SK-N-SH (cell line): ENCODE measurements around the gene OSBPL8. TPM values are rescaled to one million over a fixed set of nuclear protein-coding genes. Genes with fewer than 3 reads are reported as not detected.

Experiments
- CTCF ChIA-PET: fragments of 300-600, 350-600 bp; formaldehyde crosslinking; extraction: SDS; loops from one replicate; lab custom pipeline; 2021; lab: Yijun Ruan, JAX
- POLR2A ChIA-PET: fragments of 350-600 bp; sonication (Branson Sonifier 250); formaldehyde crosslinking; extraction: SDS; loops from one replicate; lab custom pipeline; 2020; ENCODE audit warnings: antibody characterized with exemption, inconsistent platforms; lab: Yijun Ruan, JAX
- DNase-seq: peaks from one replicate; pipeline ENCODE4 v3.0.0; 2012
- H2AFZ ChIP-seq: fragments of 200-600 bp; sonication (generic); 2 replicates; pipeline ENCODE4 v1.8.1; 2016; ENCODE audit warnings: antibody characterized with exemption, mild to moderate bottlenecking, low read depth
- H3F3A ChIP-seq: fragments of 200-600 bp; sonication (generic); replicated peaks from 2 replicates; pipeline ENCODE3; 2016; ENCODE audit warnings: antibody characterized with exemption, mild to moderate bottlenecking; ENCODE audit not compliant: insufficient read depth
- H3K27ac ChIP-seq, 2 experiments: fragments of 200-500 bp in 1 of 2; fragments of 200-600 bp in 1 of 2; sonication (Bioruptor generic) in 1 of 2; sonication (generic), shearing (Covaris generic) in 1 of 2; 2 replicates each; pipeline versions ENCODE4 v1.5.1 to v1.6.1; 2014 to 2016; ENCODE audit warnings: low read depth in 2 of 2, inconsistent platforms in 1 of 2, low read length in 1 of 2, mild to moderate bottlenecking in 1 of 2, mixed read lengths in 1 of 2
- H3K27me3 ChIP-seq: fragments of 200-600 bp; sonication (generic), shearing (Covaris generic); 2 replicates; pipeline ENCODE4 v1.6.1; 2016; ENCODE audit warnings: mixed run types; ENCODE audit not compliant: insufficient read depth
- H3K36me3 ChIP-seq, 2 experiments: fragments of 200-500 bp in 1 of 2; fragments of 200-600 bp in 1 of 2; sonication (Bioruptor generic) in 1 of 2; sonication (generic) in 1 of 2; replicated peaks in 1 of 2; 2 replicates each; pipeline versions ENCODE3 to v1.5.1; 2014 to 2016; ENCODE audit warnings: low read length in 1 of 2, mild to moderate bottlenecking in 1 of 2; ENCODE audit not compliant: insufficient read depth in 2 of 2, control insufficient read depth in 1 of 2
- H3K4me1 ChIP-seq, 2 experiments: fragments of 200-500 bp in 1 of 2; fragments of 200-600 bp in 1 of 2; sonication (Bioruptor generic) in 1 of 2; sonication (generic), shearing (Covaris generic) in 1 of 2; 2 replicates each; pipeline versions ENCODE4 v1.5.1 to v1.6.1; 2014 to 2016; ENCODE audit warnings: low read depth in 1 of 2, low read length in 1 of 2, mixed run types in 1 of 2; ENCODE audit not compliant: insufficient read depth in 2 of 2, control insufficient read depth in 1 of 2
- H3K4me2 ChIP-seq: fragments of 200-600 bp; sonication (generic), shearing (Covaris generic); 2 replicates; pipeline ENCODE4 v1.6.1; 2017; ENCODE audit warnings: mixed run types
- H3K4me3 ChIP-seq, 2 experiments: fragments of 200-500 bp in 1 of 2; fragments of 200-600 bp in 1 of 2; sonication (Bioruptor generic) in 1 of 2; sonication (generic), shearing (Covaris generic) in 1 of 2; 2 replicates each; pipeline versions ENCODE4 v1.5.1 to v1.8.1; 2014 to 2016; ENCODE audit warnings: low read depth in 2 of 2, inconsistent platforms in 1 of 2, low read length in 1 of 2, mild to moderate bottlenecking in 1 of 2, mixed read lengths in 1 of 2, moderate library complexity in 1 of 2
- H3K79me2 ChIP-seq: fragments of 200-600 bp; sonication (generic); 2 replicates; pipeline ENCODE4 v1.8.1; 2017; ENCODE audit warnings: mild to moderate bottlenecking; ENCODE audit not compliant: insufficient read depth
- H3K9ac ChIP-seq: fragments of 200-600 bp; sonication (generic); 2 replicates; pipeline ENCODE4 v1.6.1; 2017; ENCODE audit warnings: mixed run types
- H3K9me2 ChIP-seq: fragments of 200-600 bp; sonication (generic); 2 replicates; pipeline ENCODE4 v1.6.1; 2017; ENCODE audit warnings: mixed run types
- H3K9me3 ChIP-seq: fragments of 200-600 bp; sonication (generic); 2 replicates; pipeline ENCODE4 v1.6.1; 2017; ENCODE audit warnings: mixed run types, mild to moderate bottlenecking, moderate library complexity
- H4K20me1 ChIP-seq: fragments of 200-600 bp; sonication (generic); 2 replicates; pipeline ENCODE4 v1.6.1; 2017; ENCODE audit warnings: mild to moderate bottlenecking, mixed run types; ENCODE audit not compliant: insufficient read depth
- EP300 ChIP-seq, 2 experiments: IDR thresholded peaks; 2 replicates each; pipeline versions ENCODE4 v1.4.0 to v1.6.1; 2012; ENCODE audit warnings: borderline replicate concordance in 1 of 2, low read depth in 1 of 2, low read length in 1 of 2
- EZH2phosphoT487 ChIP-seq: fragments of 200-600 bp; sonication (generic); IDR thresholded peaks from 2 replicates; pipeline ENCODE4 v1.6.1; 2017; ENCODE audit warnings: low read depth, mixed run types, mild to moderate bottlenecking, antibody characterized with exemption, moderate library complexity, borderline replicate concordance
- FOSL2 ChIP-seq: IDR thresholded peaks from 2 replicates; pipeline ENCODE4 v1.4.0; 2012; ENCODE audit warnings: low read depth, mild to moderate bottlenecking, moderate library complexity, borderline replicate concordance
- FOXJ3 ChIP-seq: sonication (generic); formaldehyde crosslinking; IDR thresholded peaks from 2 replicates; pipeline ENCODE4 v1.5.1; 2020; ENCODE audit warnings: mild to moderate bottlenecking, missing genetic modification reagents
- FOXM1 ChIP-seq: IDR thresholded peaks from 2 replicates; pipeline ENCODE4 v1.4.0; 2012; ENCODE audit warnings: low read depth, mild to moderate bottlenecking
- GATA2 ChIP-seq: sonication (generic); formaldehyde crosslinking; IDR thresholded peaks from 2 replicates; pipeline ENCODE4 v1.5.0; 2020; ENCODE audit warnings: mild to moderate bottlenecking, missing genetic modification reagents
- NFIC ChIP-seq: IDR thresholded peaks from 2 replicates; pipeline ENCODE4 v1.4.0; 2012; ENCODE audit warnings: borderline replicate concordance
- NRF1 ChIP-seq: IDR thresholded peaks from 2 replicates; pipeline ENCODE4 v1.6.1; 2012; ENCODE audit warnings: low read depth, mild to moderate bottlenecking, low read length
- POLR2AphosphoS5 ChIP-seq: IDR thresholded peaks from 2 replicates; pipeline ENCODE4 v1.6.1; 2012; ENCODE audit warnings: low read depth, low read length
- RAD21 ChIP-seq: IDR thresholded peaks from 2 replicates; pipeline ENCODE4 v1.6.1; 2012; ENCODE audit warnings: mild to moderate bottlenecking, low read length
- RFX5 ChIP-seq: IDR thresholded peaks from 2 replicates; pipeline ENCODE4 v1.6.1; 2012; ENCODE audit warnings: mild to moderate bottlenecking, improper control_type of control experiment, low read length
- SMC3 ChIP-seq: IDR thresholded peaks from 2 replicates; pipeline ENCODE4 v1.6.1; 2012; ENCODE audit warnings: low read depth, low read length, improper control_type of control experiment
- TCF12 ChIP-seq: IDR thresholded peaks from 2 replicates; pipeline ENCODE4 v1.4.0; 2012
- TEAD4 ChIP-seq: IDR thresholded peaks from 2 replicates; pipeline ENCODE4 v1.4.0; 2012; ENCODE audit warnings: mild to moderate bottlenecking, borderline replicate concordance; ENCODE audit not compliant: insufficient read depth
- WGBS: methylation state at CpG from one replicate; pipeline ENCODE4 v1.1.6; 2017; ENCODE audit warnings: low lambda C conversion rate; 5-methylcytosine and 5-hydroxymethylcytosine counted together
- polyA plus RNA-seq, 3 experiments: library from polyadenylated mRNA; depleted of rRNA; stranded (reverse); fragments of >200 nt; gene quantifications; 2 replicates each; pipeline ENCODE4 v1.2.3, GENCODE V29; 2012
- TF ChIP-seq, protein P1 (sequence below): fragments of 200-600 bp; sonication (generic); IDR thresholded peaks from 2 replicates; pipeline ENCODE4 v1.6.1; 2017; ENCODE audit warnings: antibody characterized with exemption, mild to moderate bottlenecking, moderate library complexity
- TF ChIP-seq, protein P2 (sequence below): fragments of 150-350 bp; IDR thresholded peaks from 2 replicates; pipeline ENCODE4 v1.6.1; 2017; ENCODE audit warnings: antibody characterized with exemption, low read length, low read depth, borderline replicate concordance
- TF ChIP-seq, protein P3 (sequence below): IDR thresholded peaks from 2 replicates; pipeline ENCODE4 v1.4.0; 2012; ENCODE audit warnings: low read depth, borderline replicate concordance

The OSBPL8 gene
- polyA plus RNA-seq, 1 of the 3 experiments (the other 2 are of a cell fraction): 10.6 TPM

DNA sequence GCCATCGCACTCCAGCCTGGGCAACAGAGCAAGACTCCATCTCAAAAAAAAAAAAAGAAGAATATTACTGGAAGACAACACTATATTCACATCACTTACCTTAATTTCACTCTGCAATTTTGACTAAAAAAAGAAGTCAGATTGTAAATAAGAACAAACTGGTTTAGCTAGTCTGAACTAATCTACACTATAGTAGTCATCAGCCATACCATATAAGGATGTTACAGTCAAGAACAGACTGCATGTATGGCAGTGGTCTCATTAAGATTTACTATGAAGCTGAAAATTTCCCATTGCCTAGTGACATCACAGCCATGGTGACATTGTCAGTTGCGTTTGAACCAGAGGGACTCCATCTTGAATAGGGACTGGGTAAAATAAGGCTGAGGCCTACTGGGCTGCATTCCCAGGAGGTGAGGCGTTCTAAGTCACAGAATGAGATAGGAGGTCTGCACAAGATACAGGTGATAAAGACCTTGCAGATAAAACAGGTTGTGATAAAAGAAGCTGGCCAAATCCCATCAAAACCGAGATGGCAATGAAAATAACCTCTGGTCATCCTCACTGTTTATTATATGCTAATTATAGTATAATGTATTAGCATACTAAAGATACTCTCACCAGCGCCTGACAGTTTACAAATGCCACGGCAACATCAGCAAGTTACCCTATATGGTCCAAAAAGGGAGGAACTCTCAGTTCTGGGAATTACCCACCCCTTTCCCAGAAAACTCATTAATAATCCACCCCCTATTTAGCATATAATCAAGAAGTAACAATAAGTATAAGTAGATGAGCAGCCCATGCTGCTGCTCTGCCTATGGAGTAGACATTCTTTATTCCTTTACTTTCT lies 51.2 kb downstream of the OSBPL8 start:
- H3K79me2 ChIP-seq: peaks cover 36% of the 10 kb centered on the region
- no peak overlapping the region for H3K9ac ChIP-seq
- no peaks in the 10 kb centered on the region for H3K9me3 ChIP-seq
- DNase-seq: no peak
- H3K4me3 ChIP-seq: no peak overlapping the region
- 93% methylated on average over 6 of the region's 6 CpGs for WGBS
- H3K36me3 ChIP-seq: peaks cover 0 to 7% of the 10 kb centered on the region in 2 experiments
- ChIA-PET CTCF (no interaction called here), POLR2A (no interaction called here)
- no peak overlapping the region for H2AFZ ChIP-seq
- no peak overlapping the region for H3K4me2 ChIP-seq
- no peaks in the 10 kb centered on the region for H4K20me1 ChIP-seq
- no peak overlapping the region for H3K27ac ChIP-seq
- H3K4me1 ChIP-seq: no peaks in the 10 kb centered on the region
- TF ChIP-seq POLR2AphosphoS5 (no peak), FOSL2 (no peak), NFIC (no peak)
- no peaks in the 10 kb centered on the region for H3K9me2 ChIP-seq
- no peaks in the 10 kb centered on the region for H3F3A ChIP-seq
- H3K27me3 ChIP-seq: no peaks in the 10 kb centered on the region

- Histone ChIP-seq H3F3A (no peaks in the 10 kb centered on the region), H2AFZ (no peak overlapping the region), H3K27me3 (no peaks in the 10 kb centered on the region), H3K9ac (no peak overlapping the region), H4K20me1 (no peaks in the 10 kb centered on the region), H3K4me1 (no peaks in the 10 kb centered on the region), H3K4me2 (no peak overlapping the region), H3K9me2 (no peaks in the 10 kb centered on the region), H3K27ac (no peak overlapping the region), H3K79me2 (peaks cover 32% of the 10 kb centered on the region; the same call in 1 of the 2 replicates), H3K36me3 (peaks cover 0 to 7% of the 10 kb centered on the region in 2 experiments), H3K4me3 (no peak overlapping the region), H3K9me3 (no peaks in the 10 kb centered on the region)
- TF ChIP-seq NFIC (no peak), TCF12 (no peak), EZH2phosphoT487 (no peak), FOXM1 (no peak), FOSL2 (no peak), NRF1 (no peak), RAD21 (no peak), TEAD4 (no peak), FOXJ3 (CRISPR knock-in tag) (no peak), EP300 (IDR thresholded peaks at IDR 0.05; ENCODE audit: borderline replicate concordance in 1 of 2, low read depth in 1 of 2, low read length in 1 of 2) (no peak), GATA2 (CRISPR knock-in tag) (no peak), SMC3 (no peak), RFX5 (no peak)
- TF ChIP-seq, protein P1, sequence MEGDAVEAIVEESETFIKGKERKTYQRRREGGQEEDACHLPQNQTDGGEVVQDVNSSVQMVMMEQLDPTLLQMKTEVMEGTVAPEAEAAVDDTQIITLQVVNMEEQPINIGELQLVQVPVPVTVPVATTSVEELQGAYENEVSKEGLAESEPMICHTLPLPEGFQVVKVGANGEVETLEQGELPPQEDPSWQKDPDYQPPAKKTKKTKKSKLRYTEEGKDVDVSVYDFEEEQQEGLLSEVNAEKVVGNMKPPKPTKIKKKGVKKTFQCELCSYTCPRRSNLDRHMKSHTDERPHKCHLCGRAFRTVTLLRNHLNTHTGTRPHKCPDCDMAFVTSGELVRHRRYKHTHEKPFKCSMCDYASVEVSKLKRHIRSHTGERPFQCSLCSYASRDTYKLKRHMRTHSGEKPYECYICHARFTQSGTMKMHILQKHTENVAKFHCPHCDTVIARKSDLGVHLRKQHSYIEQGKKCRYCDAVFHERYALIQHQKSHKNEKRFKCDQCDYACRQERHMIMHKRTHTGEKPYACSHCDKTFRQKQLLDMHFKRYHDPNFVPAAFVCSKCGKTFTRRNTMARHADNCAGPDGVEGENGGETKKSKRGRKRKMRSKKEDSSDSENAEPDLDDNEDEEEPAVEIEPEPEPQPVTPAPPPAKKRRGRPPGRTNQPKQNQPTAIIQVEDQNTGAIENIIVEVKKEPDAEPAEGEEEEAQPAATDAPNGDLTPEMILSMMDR: no peak
- TF ChIP-seq, protein P2, sequence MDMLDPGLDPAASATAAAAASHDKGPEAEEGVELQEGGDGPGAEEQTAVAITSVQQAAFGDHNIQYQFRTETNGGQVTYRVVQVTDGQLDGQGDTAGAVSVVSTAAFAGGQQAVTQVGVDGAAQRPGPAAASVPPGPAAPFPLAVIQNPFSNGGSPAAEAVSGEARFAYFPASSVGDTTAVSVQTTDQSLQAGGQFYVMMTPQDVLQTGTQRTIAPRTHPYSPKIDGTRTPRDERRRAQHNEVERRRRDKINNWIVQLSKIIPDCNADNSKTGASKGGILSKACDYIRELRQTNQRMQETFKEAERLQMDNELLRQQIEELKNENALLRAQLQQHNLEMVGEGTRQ: no peak
- TF ChIP-seq, protein P3, sequence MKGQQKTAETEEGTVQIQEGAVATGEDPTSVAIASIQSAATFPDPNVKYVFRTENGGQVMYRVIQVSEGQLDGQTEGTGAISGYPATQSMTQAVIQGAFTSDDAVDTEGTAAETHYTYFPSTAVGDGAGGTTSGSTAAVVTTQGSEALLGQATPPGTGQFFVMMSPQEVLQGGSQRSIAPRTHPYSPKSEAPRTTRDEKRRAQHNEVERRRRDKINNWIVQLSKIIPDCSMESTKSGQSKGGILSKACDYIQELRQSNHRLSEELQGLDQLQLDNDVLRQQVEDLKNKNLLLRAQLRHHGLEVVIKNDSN: no peak
- WGBS: 98% methylated on average over 3 of the region's 3 CpGs
- POLR2A ChIA-PET: no interaction called here
- DNase-seq: no peak
- CTCF ChIA-PET: interaction anchor here (1.1 kb wide), 1 partner anchor 50 kb away, joined by 4 read pairs; no protein-coding TSS in a partner anchor
These were observed 53.4 kb downstream of the OSBPL8 start for GRCh38 chr12:76506149-76506548.
